Measurements from ENCODE around the gene ALOX12B.
"Not testable (repeated sequence)": the region's sequence is repeated elsewhere in the genome, so short reads cannot be mapped to it uniquely, and the experiment has no call there.

ALOX12B gene

DNA sequence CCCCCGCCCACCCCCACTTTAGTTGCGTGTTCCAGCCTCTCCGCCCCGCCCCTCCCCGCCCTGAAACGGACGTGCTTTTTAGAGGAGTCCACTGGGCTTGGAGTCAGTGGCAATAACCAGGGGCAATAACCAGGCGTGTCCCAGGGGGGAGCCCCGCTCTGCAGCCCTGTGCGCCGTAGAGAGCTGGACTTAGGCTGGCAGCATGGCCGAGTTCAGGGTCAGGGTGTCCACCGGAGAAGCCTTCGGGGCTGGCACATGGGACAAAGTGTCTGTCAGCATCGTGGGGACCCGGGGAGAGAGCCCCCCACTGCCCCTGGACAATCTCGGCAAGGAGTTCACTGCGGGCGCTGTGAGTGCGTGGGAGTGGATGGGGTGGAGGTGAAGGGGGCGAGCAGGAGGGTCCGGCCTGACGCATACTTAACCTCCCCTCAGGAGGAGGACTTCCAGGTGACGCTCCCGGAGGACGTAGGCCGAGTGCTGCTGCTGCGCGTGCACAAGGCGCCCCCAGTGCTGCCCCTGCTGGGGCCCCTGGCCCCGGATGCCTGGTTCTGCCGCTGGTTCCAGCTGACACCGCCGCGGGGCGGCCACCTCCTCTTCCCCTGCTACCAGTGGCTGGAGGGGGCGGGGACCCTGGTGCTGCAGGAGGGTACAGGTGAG lies 48.4 kb downstream of the ALOX12B start, which contains the start of gene ALOX15B:
Gene ALOX15B, plus strand, starts transcription at position 106 of the 657 bp plus-strand sequence. Its CDS starts 97 bp downstream, at position 203.
- Mint-ChIP-seq H3K9me3 (no peaks in the 10 kb centered on the region), H3K27me3 (peaks cover 40% of the 10 kb centered on the region), H3K27ac (no peak within 1 kb of the TSS), H3K36me3 (ENCODE audit: low read depth) (no peaks in the 10 kb centered on the region), H3K4me3 (no peak within 1 kb of the TSS), H3K4me1 (peaks cover 3% of the 10 kb centered on the region)
- DNase-seq (no peak), ATAC-seq (no peak)

DNA sequence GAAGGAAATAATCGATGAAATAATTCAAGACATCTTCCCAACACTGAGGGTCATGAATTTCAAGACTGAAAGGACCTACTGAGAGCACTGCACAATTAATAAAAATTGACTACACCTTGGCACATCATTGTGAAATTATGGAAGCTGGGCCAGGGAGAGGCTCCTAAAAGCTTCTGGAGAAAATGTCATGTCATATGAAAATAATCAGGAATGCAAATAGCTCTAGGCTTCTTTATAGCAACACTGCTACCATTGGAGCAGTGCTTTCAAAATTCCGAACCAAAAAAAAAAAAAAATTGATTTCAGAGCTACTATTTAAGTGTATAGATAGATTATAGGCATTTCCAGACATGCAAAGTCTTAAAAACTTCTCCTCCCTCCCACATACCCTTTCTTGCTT lies 55.1 kb downstream of the ALOX12B start:
- no peak overlapping the region for H3K27ac Mint-ChIP-seq
- H3K9me3 Mint-ChIP-seq, result no peaks in the 10 kb centered on the region
- H3K27me3 Mint-ChIP-seq, result peaks cover 51% of the 10 kb centered on the region
- H3K4me3 Mint-ChIP-seq, result no peak overlapping the region
- no peaks in the 10 kb centered on the region for H3K4me1 Mint-ChIP-seq
- DNase-seq, result no peak
- H3K36me3 Mint-ChIP-seq (ENCODE audit: low read depth), result no peaks in the 10 kb centered on the region
- ATAC-seq, result no peak

- Mint-ChIP-seq H3K9me3 (no peaks in the 10 kb centered on the region), H3K36me3 (ENCODE audit: low read depth) (no peaks in the 10 kb centered on the region), H3K4me3 (no peak overlapping the region), H3K4me1 (no peaks in the 10 kb centered on the region), H3K27me3 (peaks cover 53% of the 10 kb centered on the region), H3K27ac (no peak overlapping the region)
- DNase-seq (no peak), ATAC-seq (no peak)
These were observed 55.6 kb downstream of the ALOX12B start for GRCh38 chr17:8031950-8032349.

- no peaks in the 10 kb centered on the region for H3K4me1 Mint-ChIP-seq
- no peak overlapping the region for H3K4me3 Mint-ChIP-seq
- DNase-seq (no peak), ATAC-seq (no peak)
- no peaks in the 10 kb centered on the region for H3K36me3 Mint-ChIP-seq (ENCODE audit: low read depth)
- no peaks in the 10 kb centered on the region for H3K9me3 Mint-ChIP-seq
- peaks cover 53% of the 10 kb centered on the region for H3K27me3 Mint-ChIP-seq
- no peak overlapping the region for H3K27ac Mint-ChIP-seq
These were observed 56.3 kb downstream of the ALOX12B start for GRCh38 chr17:8031261-8031661.

GRCh38 chr17:8029121-8029520 lies 58.4 kb downstream of the ALOX12B start:
- Mint-ChIP-seq H3K36me3 (ENCODE audit: low read depth) (no peaks in the 10 kb centered on the region), H3K9me3 (no peaks in the 10 kb centered on the region), H3K4me1 (no peaks in the 10 kb centered on the region), H3K27me3 (peaks cover 40% of the 10 kb centered on the region), H3K27ac (no peak overlapping the region), H3K4me3 (no peak overlapping the region)
- DNase-seq (no peak), ATAC-seq (no peak)

- no peak for DNase-seq
- H3K36me3 Mint-ChIP-seq (ENCODE audit: low read depth), result no peaks in the 10 kb centered on the region
- no peaks in the 10 kb centered on the region for H3K4me1 Mint-ChIP-seq
- H3K27ac Mint-ChIP-seq, result no peak overlapping the region
- H3K9me3 Mint-ChIP-seq, result no peaks in the 10 kb centered on the region
- no peak for ATAC-seq
- H3K4me3 Mint-ChIP-seq, result no peak overlapping the region
- H3K27me3 Mint-ChIP-seq, result peaks cover 22% of the 10 kb centered on the region
These were observed 62.2 kb downstream of the ALOX12B start for GRCh38 chr17:8025176-8025911.

DNA sequence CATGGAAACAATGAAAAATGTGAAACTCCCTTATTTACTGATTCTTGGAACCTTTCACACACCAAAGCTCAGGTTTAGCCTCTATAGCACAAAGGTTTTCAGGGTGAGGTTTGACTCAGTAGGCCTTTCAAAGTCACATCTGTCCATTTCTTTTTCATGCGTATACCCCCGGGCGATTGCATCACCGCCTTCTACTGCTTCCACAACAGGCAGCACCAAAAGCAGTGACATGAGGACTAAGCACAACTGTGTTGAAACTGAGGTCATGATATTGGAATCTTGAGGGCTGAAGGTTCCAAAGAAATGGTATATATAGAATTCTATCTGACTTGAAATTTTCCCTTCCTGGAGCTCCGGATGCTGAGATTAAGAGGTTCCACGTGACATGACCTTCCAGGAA lies 63.4 kb downstream of the ALOX12B start:
- not testable (repeated sequence) for H3K36me3 Mint-ChIP-seq (ENCODE audit: low read depth); H3K4me3 Mint-ChIP-seq; ATAC-seq; H3K4me1 Mint-ChIP-seq; DNase-seq; H3K27ac Mint-ChIP-seq; H3K9me3 Mint-ChIP-seq
- peaks cover 25% of the 10 kb centered on the region for H3K27me3 Mint-ChIP-seq
